ENCODE data around the gene HS6ST3.

DNA sequence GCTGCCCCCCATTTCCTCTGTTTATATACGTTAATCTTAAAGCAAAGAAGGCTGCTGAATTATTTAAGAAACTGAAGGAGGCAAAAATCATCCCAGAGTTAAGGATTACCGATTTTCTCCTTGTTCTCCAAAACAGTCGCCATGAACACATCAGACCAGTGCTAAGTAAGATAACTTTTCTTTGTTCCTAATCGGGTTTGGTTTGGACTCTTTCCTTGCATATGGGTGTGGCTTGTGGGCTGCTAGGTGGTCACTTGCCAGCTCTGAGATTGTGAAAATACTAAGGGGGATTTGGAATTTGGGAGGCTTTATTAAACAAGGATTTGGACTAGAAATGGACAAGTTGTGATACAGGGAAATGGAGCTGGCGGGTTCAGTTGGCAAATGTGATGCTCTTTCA is 692.3 kb downstream of the HS6ST3 start:
- TF ChIP-seq, protein P1, sequence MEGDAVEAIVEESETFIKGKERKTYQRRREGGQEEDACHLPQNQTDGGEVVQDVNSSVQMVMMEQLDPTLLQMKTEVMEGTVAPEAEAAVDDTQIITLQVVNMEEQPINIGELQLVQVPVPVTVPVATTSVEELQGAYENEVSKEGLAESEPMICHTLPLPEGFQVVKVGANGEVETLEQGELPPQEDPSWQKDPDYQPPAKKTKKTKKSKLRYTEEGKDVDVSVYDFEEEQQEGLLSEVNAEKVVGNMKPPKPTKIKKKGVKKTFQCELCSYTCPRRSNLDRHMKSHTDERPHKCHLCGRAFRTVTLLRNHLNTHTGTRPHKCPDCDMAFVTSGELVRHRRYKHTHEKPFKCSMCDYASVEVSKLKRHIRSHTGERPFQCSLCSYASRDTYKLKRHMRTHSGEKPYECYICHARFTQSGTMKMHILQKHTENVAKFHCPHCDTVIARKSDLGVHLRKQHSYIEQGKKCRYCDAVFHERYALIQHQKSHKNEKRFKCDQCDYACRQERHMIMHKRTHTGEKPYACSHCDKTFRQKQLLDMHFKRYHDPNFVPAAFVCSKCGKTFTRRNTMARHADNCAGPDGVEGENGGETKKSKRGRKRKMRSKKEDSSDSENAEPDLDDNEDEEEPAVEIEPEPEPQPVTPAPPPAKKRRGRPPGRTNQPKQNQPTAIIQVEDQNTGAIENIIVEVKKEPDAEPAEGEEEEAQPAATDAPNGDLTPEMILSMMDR (IDR thresholded peaks at IDR 0.05; ENCODE audit: low read depth, low read length, poor library complexity, severe bottlenecking) = no peak
- TF ChIP-seq EZH2phosphoT487 (IDR thresholded peaks at IDR 0.05; ENCODE audit: borderline replicate concordance, low read length) = no peak

Data from DOHH2 (cell line).